Measurements from ENCODE around the gene SMIM10L2A.
"Not testable (repeated sequence)": the region's sequence is repeated elsewhere in the genome, so short reads cannot be mapped to it uniquely, and the experiment has no call there.

SMIM10L2A gene

GRCh38 chrX:135422810-135423168 lies 1.0 kb downstream of the SMIM10L2A start:
- DNase-seq (ENCODE audit: low read depth in 4 of 4, low spot score in 1 of 4): not testable (repeated sequence)

- DNase-seq (ENCODE audit: low read depth in 4 of 4, low spot score in 1 of 4): not testable (repeated sequence)
These were observed 1.6 kb downstream of the SMIM10L2A start for GRCh38 chrX:135423173-135423864.

- DNase-seq (ENCODE audit: low read depth in 4 of 4, low spot score in 1 of 4): no peak
These were observed 2.7 kb downstream of the SMIM10L2A start for GRCh38 chrX:135424469-135424868.

GRCh38 chrX:135425026-135425965 lies 3.6 kb downstream of the SMIM10L2A start:
- DNase-seq (ENCODE audit: low read depth in 4 of 4, low spot score in 1 of 4): no peak

GRCh38 chrX:135429429-135429828 lies 7.7 kb downstream of the SMIM10L2A start:
- DNase-seq (ENCODE audit: low read depth in 4 of 4, low spot score in 1 of 4): no peak

GRCh38 chrX:135431886-135432285 lies 10.1 kb downstream of the SMIM10L2A start:
- no peak for DNase-seq (ENCODE audit: low read depth in 4 of 4, low spot score in 1 of 4)

- DNase-seq (ENCODE audit: low read depth in 4 of 4, low spot score in 1 of 4): no peak
These were observed 10.7 kb downstream of the SMIM10L2A start for GRCh38 chrX:135432453-135432852.

GRCh38 chrX:135432881-135433521 lies 11.3 kb downstream of the SMIM10L2A start:
- DNase-seq (ENCODE audit: low read depth in 4 of 4, low spot score in 1 of 4): no peak

GRCh38 chrX:135433531-135434257 lies 11.9 kb downstream of the SMIM10L2A start:
- DNase-seq (ENCODE audit: low read depth in 4 of 4, low spot score in 1 of 4): no peak

GRCh38 chrX:135434258-135435138 lies 12.8 kb downstream of the SMIM10L2A start:
- no peak for DNase-seq (ENCODE audit: low read depth in 4 of 4, low spot score in 1 of 4)

- DNase-seq (ENCODE audit: low read depth in 4 of 4, low spot score in 1 of 4): no peak
These were observed 13.6 kb downstream of the SMIM10L2A start for GRCh38 chrX:135435139-135435922.

- DNase-seq (ENCODE audit: low read depth in 4 of 4, low spot score in 1 of 4): no peak
These were observed 14.2 kb downstream of the SMIM10L2A start for GRCh38 chrX:135435933-135436332.

- DNase-seq (ENCODE audit: low read depth in 4 of 4, low spot score in 1 of 4): no peak
These were observed 14.7 kb downstream of the SMIM10L2A start for GRCh38 chrX:135436456-135436855.

GRCh38 chrX:135436966-135437866 lies 15.5 kb downstream of the SMIM10L2A start:
- no peak for DNase-seq (ENCODE audit: low read depth in 4 of 4, low spot score in 1 of 4)

- DNase-seq (ENCODE audit: low read depth in 4 of 4, low spot score in 1 of 4): no peak
These were observed 16.4 kb downstream of the SMIM10L2A start for GRCh38 chrX:135437867-135438733.

- DNase-seq (ENCODE audit: low read depth in 4 of 4, low spot score in 1 of 4): no peak
These were observed 16.9 kb downstream of the SMIM10L2A start for GRCh38 chrX:135438734-135439043.
